Upper lobe of left lung (tissue), 4 donors: ENCODE results near the gene FER.

Source experiments
- POLR2A ChIP-seq, 4 donors: fragments of 450-650 bp; IDR thresholded peaks; one replicate each; pipeline ENCODE4 v1.5.1; 2016 to 2017; ENCODE audit warnings: antibody characterized with exemption in 4 of 4, mild to moderate bottlenecking in 2 of 4
- POLR2AphosphoS5 ChIP-seq, 2 donors: sonication (generic); formaldehyde crosslinking; IDR thresholded peaks; one replicate each; pipeline ENCODE4 v1.5.1; 2017; ENCODE audit warnings: antibody characterized with exemption in 2 of 2

GRCh38 chr5:108900668-108901067, 153.0 kb downstream of the FER start:
- no peak for TF ChIP-seq POLR2A (IDR thresholded peaks at IDR 0.05)
- no peak for TF ChIP-seq POLR2AphosphoS5 (IDR thresholded peaks at IDR 0.05)
